Left lung (tissue), 10 donors: Measurements from ENCODE around the gene PDYN. TPM values are rescaled to one million over a fixed set of nuclear protein-coding genes. Genes with fewer than 3 reads are reported as not detected.

Source experiments
- ATAC-seq: fragments of 200-7000 bp; cut with Tn5 transposase; one replicate; pipeline ENCODE4 v1.9.1; 2020; ENCODE audit warnings: moderate library complexity
- DNase-seq, 4 donors: peaks; one replicate each; pipeline ENCODE4 v3.0.0-alpha.2; 2013 to 2020
- H3K27ac ChIP-seq, 2 donors: fragments of 200-600 bp; sonication (generic) in 1 of 2; one replicate each; pipeline versions ENCODE4 v1.5.0 to v1.8.0; 2020 to 2021
- H3K27me3 ChIP-seq, 2 donors: fragments of 200-600 bp; sonication (generic) in 1 of 2; one replicate each; pipeline versions ENCODE4 v1.5.0 to v1.8.0; 2020 to 2021
- H3K36me3 ChIP-seq, 2 donors: fragments of 200-600 bp; sonication (generic) in 1 of 2; one replicate each; pipeline versions ENCODE4 v1.5.0 to v1.8.0; 2020 to 2021
- H3K4me1 ChIP-seq, 2 donors: fragments of 200-600 bp; one replicate each; pipeline ENCODE4 v1.8.0; 2021
- H3K4me3 ChIP-seq, 2 donors: fragments of 200-600 bp; sonication (generic) in 1 of 2; one replicate each; pipeline versions ENCODE4 v1.5.0 to v1.8.0; 2020 to 2021; ENCODE audit warnings: mild to moderate bottlenecking in 1 of 2
- H3K9me3 ChIP-seq, 2 donors: fragments of 200-600 bp; sonication (generic) in 1 of 2; one replicate each; pipeline versions ENCODE4 v1.5.0 to v1.8.0; 2020 to 2021
- CTCF ChIP-seq, 2 donors: fragments of 200-600 bp; sonication (generic) in 1 of 2; IDR thresholded peaks; one replicate each; pipeline versions ENCODE4 v1.5.0 to v1.8.0; 2021; ENCODE audit warnings: antibody characterized with exemption in 2 of 2
- intact Hi-C, 2 donors: fragments of 100-400 bp; cut with DNase I; formaldehyde crosslinking; loops; one replicate each; pipeline versions ENCODE4 v1.11.2 to v1.14.2; 2022
- polyA plus RNA-seq, 6 donors: library from polyadenylated mRNA; unstranded; fragments of 120-200 nt; gene quantifications; one replicate each; pipeline ENCODE4 v1.2.1, GENCODE V29; 2013; ENCODE audit not compliant: insufficient read length in 6 of 6
- total RNA-seq, 2 donors: library from RNA; stranded (reverse); fragmentation: NEBNext Ultra II Directional; extraction: Animal tissue kit (Norgen Biotek cat#: 25700); gene quantifications; one replicate each; pipeline ENCODE4 v1.2.1, GENCODE V29; 2021
- donor health status: DM: no; HTN: yes; CAD: no.
- donor health status: DM: no; HTN: no; CAD: no.

The PDYN gene
- total and polyA plus RNA-seq, 8 donors = not detected

DNA sequence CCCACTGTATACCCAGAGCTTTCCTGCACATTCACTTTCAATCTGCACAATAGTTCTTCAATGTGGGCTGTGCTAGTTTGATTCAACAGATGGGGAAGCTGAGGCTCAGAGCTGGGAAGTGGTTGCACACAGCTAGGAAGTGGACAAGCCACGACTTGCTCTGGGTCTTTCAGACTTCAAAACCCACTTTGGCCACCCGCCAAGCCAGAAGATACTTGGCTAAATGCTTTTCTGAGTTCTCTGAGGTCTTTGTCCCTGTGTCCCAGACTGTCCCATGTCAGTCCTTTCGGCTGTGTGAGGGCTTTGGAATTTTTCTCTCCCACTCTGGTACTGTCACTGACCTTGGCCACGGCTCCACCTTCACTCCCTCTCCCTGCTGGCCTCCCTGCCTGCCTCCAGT lies 10.6 kb downstream of the PDYN start:
- no peak for TF ChIP-seq CTCF (IDR thresholded peaks at IDR 0.05)
- intact Hi-C loops = no loop called here
- Histone ChIP-seq H3K4me3 (no peak overlapping the region), H3K27ac (no peak overlapping the region), H3K36me3 (no peaks in the 10 kb centered on the region), H3K4me1 (no peaks in the 10 kb centered on the region), H3K9me3 (no peaks in the 10 kb centered on the region), H3K27me3 (peaks cover 5 to 94% of the 10 kb centered on the region in 2 donors)
- ATAC-seq (peak; percentile 19), DNase-seq (no peak)

DNA sequence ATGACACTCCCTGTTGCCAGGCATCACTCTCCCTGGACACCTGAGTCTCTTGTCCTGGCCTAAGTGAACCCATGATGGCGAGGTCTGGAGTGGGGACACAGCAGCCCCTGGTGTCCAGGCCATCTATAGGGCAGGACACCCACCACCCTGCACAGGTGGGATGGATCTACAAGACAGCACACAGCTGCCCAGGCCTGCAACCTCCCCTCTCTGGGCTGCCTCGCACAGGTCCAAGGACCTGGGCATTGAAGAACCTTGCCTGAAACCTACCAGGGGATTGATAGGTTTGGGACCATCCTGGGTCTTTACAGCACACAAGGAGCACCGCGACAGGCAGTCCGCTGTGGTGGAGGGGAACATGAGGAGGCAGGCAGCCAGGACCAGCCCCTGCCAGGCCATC lies 11.2 kb downstream of the PDYN start:
- ATAC-seq = no peak
- Histone ChIP-seq H3K36me3 (no peaks in the 10 kb centered on the region), H3K4me3 (no peak overlapping the region), H3K27ac (no peak overlapping the region), H3K9me3 (no peaks in the 10 kb centered on the region), H3K4me1 (no peaks in the 10 kb centered on the region), H3K27me3 (peaks cover 5 to 93% of the 10 kb centered on the region in 2 donors)
- intact Hi-C loops = no loop called here
- no peak for TF ChIP-seq CTCF (IDR thresholded peaks at IDR 0.05)
- DNase-seq = no peak

GRCh38 chr20:1979106-1979778 lies 14.6 kb downstream of the PDYN start:
- peaks cover 11 to 82% of the 10 kb centered on the region in 2 donors for H3K27me3 ChIP-seq
- intact Hi-C loops = no loop called here
- H3K9me3 ChIP-seq = no peaks in the 10 kb centered on the region
- no peaks in the 10 kb centered on the region for H3K36me3 ChIP-seq
- no peaks in the 10 kb centered on the region for H3K4me1 ChIP-seq
- no peak overlapping the region for H3K4me3 ChIP-seq
- no peak for DNase-seq
- no peak for ATAC-seq
- no peak overlapping the region for H3K27ac ChIP-seq
- no peak for TF ChIP-seq CTCF (IDR thresholded peaks at IDR 0.05)

GRCh38 chr20:1975291-1975690 lies 18.6 kb downstream of the PDYN start:
- Histone ChIP-seq H3K36me3 (no peaks in the 10 kb centered on the region), H3K4me3 (no peak overlapping the region), H3K27me3 (peaks cover 17 to 80% of the 10 kb centered on the region in 2 donors), H3K9me3 (no peaks in the 10 kb centered on the region), H3K4me1 (no peaks in the 10 kb centered on the region), H3K27ac (no peak overlapping the region)
- DNase-seq (no peak), ATAC-seq (no peak)
- TF ChIP-seq CTCF (IDR thresholded peaks at IDR 0.05) = no peak
- intact Hi-C loops = no loop called here

DNA sequence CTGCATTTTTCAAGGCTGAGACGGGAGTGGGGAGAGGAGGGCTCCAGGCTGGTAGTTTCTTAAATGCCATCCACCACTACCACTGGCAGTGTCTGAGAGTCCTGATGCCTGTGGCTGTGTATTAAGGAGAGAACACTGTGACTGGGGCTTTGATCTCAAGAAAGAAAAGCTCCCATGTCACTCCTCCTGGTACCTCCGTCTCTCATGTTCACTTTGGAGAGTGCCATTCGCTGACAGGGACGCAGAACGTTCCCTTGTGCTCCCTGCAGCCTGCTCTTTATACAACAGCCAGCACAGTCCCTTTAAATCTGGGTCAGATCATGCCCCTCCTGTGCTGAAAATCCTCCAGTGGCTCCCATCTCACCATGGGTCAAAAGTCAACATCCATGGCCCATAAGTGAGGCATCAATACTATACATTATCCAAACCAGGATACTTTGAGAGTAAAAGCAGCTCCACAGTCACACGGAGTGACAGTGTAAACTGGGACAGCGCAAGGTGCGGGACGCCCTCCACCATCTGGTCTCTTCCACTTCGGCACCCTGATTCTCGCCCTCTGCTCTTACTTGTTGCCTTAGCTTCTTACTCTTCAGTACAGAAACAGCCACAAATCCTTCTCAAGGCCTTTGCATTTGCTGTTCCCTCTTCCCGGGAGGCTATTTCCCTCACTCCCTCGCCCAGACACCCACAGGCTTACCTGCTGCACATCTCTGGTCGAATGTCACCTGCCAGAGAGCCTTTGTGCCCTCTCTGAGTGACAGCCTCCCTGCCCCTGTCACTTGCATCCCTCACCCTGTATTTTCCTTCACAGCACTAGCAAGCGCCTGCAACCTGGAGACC lies 20.0 kb downstream of the PDYN start:
- no peaks in the 10 kb centered on the region for H3K36me3 ChIP-seq
- no peaks in the 10 kb centered on the region for H3K9me3 ChIP-seq
- DNase-seq = no peak
- no peak overlapping the region for H3K4me3 ChIP-seq
- H3K27ac ChIP-seq = no peak overlapping the region
- H3K4me1 ChIP-seq = no peaks in the 10 kb centered on the region
- intact Hi-C loops = no loop called here
- ATAC-seq = no peak
- H3K27me3 ChIP-seq = peaks cover 13 to 78% of the 10 kb centered on the region in 2 donors
- TF ChIP-seq CTCF (IDR thresholded peaks at IDR 0.05) = no peak
